Activated CD8-positive, alpha-beta memory T cell treated with anti-CD3 and anti-CD28 coated beads, Interleukin-2, amount 50 U/mL, for 4 hours (primary cell): ENCODE data around the gene RNF187.
A peak's percentile ranks its signal among the peaks of the same experiment; 100 is the strongest.

ENCODE experiments used
- DNase-seq: peaks from one replicate; pipeline ENCODE4 v3.0.0-alpha.2; 2020

The RNF187 gene

DNA sequence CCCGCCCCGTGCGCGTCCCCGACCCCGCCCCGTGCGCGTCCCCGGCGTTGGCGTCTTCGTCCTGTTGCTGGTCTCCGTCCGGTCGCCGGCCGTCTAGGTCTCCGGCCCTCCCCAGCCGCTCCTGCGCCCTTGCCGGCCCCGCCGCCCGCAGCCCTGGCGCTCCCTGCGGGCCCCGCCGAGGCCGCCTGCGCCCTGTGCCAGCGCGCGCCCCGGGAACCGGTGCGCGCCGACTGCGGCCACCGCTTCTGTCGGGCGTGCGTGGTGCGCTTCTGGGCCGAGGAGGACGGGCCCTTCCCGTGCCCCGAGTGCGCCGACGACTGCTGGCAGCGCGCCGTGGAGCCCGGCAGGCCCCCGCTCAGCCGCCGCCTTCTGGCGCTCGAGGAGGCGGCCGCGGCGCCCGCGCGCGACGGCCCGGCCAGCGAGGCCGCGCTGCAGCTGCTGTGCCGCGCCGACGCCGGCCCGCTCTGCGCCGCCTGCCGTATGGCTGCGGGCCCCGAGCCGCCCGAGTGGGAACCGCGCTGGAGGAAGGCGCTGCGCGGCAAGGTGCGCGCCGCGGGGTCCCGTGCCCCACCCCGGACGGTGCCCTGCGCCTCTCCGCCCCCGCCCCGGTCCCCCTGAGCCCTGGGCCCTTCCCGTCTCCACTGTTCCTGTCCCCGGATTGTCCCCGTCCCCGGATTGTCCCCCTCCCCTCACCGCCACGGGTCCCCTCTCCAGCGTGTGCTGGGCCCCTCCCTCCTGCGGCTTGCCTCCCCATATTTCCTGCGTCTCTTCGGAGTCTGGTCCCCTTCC, at the start of gene RNF187:
Gene RNF187 (plus strand): TSS at position 47 of the 789 bp plus-strand sequence.
- peak; percentile 85 for DNase-seq

DNA sequence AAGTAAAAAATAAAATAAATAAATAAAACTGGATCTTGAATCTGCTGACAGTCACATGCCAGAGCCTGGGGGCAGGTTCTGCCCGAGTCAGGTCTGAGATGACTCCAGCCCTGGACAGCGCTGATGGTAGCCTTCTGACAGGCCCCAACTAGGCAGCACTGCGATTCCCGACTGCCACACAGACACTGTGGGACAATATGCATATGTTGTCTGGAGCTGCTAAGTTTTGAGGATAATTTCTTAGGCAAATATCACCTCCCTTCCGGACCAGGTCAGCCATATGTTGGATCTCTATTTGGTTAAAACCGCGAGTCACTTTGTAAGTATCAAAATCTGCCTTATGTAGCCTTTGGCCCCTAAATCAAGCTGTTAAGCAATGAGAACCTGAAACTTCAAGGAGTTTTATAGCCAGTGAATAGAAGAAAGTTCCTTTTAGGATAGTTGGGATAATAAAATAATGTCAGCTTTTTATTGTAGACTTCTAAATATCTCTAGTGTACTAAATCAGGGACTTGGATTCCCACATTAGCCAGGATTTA, 49.7 kb upstream of the RNF187 start:
- no peak for DNase-seq

DNA sequence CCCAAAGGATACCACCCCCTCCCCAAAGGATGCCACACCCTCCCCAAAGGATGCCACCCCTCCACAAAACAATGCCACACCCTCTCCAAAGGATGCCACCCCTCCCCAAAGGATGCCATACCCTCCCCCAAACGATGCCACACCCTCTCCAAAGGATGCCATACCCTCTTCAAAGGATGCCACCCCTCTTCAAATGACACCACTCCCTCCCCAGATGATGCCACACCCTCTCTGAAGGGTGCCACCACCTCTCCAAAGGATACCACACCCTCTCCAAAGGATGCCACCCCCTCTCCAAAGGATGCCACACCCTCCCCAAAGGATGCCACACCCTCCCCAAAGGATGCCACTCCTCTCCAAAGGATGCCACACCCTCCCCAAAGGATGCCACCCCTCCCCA, 48.9 kb upstream of the RNF187 start:
- DNase-seq, result no peak

DNA sequence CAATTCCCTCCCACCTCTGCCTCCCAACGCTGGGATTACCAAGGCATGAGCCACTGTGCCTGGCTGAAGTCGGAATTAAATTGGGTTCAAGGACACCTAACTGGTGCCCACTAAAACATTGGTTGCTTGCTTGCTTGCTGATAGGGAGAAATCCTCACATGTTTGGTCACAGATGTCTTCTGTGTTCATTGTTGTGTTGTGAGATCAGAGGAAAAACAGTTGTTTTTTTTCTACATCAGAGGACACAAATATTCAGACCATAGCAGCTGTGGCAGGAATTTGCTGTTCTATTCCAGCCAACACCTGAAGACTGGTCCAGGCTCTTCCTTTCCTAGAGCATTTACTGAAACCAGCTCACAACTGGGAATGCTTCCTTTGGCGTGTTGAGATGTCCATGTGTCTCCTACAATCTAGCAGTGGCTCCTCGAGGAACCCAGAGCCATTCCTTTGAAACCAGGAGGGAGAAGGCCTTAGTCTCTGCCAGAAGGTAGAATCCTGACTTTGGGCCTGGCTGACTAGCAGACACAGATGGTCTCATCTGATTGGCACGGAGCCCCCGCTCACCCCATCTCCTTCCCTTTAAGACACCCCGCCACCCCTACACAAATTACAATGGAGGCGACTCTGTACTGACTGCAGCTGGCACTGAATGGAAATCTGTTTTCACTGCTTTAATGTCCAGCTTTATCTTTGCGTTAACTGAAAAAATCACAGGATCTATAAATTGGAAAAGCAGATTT, 46.3 kb upstream of the RNF187 start:
- no peak for DNase-seq

DNA sequence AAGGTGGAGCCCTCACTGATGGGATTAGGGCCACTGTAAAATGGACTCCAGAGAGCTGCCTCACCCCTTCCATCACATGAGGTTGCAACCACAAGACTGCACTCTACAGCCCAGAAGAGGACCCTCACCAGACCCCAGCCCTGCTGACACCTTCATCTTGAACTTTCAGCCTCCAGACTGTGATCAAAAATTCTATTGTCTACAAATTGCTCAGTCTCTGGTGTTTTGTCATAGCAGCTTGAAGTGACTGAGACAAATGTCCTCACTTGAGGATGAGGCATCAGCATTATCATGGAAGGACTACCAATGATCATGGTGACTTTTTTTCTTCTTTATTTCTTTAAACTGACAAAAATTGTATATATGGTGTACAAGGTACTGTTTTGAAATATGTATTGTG, 43.8 kb upstream of the RNF187 start:
- no peak for DNase-seq

DNA sequence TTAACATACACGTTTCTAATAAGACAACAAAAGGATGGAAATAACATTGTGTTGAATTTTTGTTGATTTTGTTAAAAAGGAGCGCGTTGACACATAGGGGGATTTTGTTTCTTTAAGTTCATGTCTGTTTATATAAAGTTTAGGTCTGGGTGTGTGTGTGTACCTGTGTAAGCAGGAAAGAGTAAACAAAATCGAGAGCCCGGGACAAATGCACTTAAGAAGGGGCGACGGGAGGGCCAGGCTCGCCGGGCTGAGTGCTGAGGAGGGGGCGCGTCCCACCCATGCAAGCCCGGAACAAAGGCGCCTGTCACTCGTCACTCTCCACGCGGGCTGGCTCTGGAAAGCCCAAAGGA, 41.7 kb upstream of the RNF187 start:
- no peak for DNase-seq

DNA sequence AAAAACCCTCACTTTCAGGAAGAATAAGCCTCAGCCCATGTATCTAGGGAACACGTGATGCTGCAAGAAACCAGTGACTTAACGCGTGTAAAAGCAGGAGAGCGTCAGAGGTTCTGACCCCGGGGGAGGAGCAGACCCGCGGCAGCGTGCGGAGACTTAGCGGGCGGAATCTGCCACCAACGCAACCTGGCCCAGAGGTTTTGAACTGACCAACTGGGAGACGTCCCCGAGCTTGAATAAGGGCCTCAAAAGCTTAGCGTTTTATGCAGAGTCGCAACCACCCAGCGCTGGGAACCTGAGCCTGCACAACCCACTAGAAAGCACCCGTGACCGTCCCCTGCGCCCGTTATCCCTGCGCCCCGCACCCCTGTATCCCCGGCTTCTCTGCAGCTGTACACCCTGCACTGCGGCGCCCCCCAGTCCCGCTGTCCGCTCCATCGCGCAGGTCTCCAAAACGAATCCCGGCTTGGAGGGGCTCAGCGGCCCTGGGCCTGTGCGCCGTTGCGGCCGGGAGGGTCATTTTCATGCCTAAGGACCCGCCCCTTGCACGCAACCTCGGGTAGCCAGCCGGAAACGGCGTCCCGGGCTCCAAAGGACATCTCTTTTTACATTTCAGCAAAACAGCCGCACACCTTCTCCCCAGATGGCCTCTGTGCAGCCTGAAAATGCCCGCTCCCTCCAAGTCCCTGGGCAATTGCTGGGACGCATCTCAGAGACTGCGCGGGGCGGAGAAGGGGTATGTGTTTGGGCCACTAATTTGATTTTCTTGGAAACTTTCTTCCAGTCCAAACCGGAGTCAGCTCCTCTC, 41.1 kb upstream of the RNF187 start:
- DNase-seq, result no peak

DNA sequence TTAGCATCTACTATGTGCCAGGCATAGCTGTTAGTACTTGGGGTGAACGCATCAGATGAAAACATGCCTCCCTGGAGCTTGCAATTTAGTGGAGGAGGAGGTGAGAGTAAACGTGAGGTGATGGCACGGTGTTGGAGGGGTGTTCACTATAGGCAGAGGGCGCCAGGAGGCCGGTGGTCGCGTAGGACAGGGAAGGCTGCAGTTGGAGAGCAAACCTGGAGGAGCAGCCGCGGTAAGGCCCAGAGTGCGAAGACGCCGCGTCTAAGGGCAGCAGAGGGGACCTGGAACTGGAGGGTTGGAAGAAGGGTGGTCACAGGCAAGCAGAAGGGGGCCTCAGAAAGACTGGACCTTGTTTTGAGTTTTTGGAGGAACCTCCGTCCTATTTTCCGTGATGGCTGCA, 40.3 kb upstream of the RNF187 start:
- DNase-seq, result no peak

DNA sequence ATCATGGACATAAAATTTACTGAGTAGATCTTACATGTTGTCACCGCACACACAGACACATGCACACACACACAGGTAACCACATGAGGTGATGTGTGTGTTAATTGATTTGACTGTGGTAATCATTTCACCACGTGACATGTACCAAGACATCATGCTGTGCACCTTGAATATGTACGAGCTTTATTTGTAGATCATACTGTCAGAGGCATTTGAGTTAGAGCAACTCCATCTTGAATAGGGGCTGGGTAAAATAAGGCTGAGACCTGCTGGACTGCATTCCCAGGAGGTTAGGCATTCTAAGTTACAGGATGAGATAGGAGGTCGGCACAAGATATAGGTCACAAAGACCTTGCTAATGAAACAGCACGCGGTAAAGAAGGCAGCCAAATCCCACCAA, 38.8 kb upstream of the RNF187 start:
- DNase-seq, result no peak

DNA sequence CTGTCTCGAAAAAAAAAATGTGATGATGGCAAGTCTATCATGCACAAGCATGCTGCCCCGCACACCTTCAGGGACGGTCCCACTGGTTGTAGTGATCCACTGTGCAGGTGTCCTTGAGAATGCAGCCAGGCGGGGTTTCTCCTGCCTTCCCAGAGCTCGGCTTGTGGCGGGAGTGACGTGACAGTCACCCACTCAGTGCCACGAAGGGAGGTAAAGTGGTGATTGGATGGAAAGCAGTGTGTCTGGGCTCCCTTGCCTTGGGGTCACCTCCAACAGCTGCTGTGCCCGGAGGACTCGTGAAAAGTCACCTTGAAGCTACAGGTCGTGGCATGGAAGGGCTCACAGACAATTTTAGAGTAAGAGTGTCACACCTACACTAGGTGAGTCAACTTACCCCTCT, 37.0 kb upstream of the RNF187 start:
- DNase-seq, result no peak

DNA sequence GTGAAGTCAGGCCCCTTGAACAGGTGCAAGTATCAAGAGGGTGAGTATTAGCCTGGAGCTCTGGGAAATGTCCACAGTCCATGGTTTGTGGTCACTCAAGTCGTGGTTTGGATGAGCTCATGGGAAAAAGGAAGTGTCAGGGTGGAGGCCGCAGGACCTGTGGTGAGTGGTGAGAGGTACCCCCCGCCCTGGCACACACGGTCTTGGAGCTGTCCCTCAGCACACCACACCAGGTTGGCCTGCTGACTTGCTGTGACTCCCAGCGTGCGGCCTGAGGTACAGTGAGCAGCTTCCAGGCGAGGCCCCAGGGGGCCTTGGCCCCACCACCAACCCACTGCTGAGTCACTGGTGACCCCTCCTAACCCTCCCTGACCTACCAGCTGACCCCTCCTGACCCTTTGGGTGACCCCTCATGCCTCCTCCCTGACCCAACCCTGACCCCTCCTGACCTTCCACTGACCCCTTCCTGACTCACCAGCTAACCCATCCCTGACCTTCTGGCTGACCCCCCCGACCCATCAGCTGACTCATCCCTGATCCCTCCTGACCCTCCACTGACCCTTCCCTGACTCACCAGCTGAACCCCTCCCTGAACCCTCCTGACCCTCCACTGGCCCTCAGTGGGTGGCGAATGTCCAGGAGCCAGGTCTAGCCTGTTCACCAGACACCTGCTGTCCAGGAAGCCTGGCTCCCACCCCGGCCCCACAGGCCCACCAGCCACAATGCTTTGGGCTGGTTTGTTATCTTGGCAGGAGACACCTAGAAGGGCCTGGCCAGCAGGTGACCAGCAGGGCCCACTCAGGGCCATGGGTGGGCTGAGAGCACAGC, 34.8 kb upstream of the RNF187 start:
- DNase-seq, result no peak

DNA sequence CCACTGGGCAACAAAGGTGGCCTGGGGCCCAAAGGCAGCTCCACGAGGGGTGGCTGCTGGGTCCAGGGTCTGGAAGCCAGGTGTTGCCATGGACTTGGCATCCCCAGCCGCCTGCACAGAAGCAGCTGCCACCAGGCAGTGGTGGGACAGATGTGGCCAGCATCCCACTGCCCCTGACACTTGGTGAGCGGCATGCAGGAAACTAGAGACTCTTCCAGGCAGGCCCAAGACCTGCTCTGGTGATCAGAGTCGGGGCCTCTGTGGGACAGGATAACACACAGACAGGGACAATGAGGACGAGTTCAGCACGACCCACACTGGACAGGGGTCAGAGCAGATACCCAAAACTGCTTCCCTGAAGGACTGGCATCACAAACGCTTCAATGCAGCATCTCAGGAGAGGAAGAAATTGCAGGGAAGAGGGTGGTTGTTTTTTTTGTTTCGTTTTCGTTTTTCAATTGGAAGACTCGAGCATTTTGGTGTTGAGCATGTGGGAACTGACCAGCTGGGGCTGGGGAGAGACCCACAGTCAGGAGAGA, 34.1 kb upstream of the RNF187 start:
- no peak for DNase-seq

DNA sequence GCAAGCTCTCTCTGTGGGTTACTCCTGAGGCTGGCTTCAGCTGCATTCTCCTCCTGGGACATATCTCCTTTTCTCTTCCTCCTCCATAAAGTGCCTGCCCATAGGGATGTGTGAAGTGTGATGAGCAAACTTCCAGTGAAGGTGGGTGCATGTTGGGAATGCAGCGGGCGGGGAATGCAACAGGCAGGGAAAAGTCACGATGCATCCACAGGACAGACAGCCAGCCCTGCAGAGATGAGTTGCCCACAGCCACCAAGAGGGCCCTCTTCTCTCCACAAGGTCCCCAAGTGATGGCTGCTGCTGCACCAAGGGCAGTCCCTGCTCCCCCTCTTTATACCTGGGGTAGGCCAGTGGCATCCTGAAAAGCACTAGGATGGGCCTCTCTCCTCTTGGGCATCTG, 33.6 kb upstream of the RNF187 start:
- no peak for DNase-seq

DNA sequence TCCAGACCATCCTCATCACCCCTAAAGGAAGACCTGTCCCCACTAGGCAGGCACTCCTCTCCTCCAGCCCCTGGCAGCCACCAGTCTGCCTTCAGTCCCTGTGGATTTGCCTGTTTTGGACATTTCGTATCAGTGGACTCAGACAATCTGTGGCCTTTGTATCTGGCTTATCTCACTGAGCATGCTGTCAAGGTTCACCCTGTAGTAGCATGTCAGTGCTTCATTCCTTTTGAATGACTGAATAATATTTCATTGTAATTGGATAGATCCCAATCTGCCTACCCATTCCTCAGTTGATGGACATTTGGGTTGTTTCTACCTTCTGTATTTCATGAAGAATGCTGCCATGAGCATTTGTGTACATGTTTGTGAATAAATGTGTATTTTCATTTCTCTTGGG, 32.9 kb upstream of the RNF187 start:
- no peak for DNase-seq

DNA sequence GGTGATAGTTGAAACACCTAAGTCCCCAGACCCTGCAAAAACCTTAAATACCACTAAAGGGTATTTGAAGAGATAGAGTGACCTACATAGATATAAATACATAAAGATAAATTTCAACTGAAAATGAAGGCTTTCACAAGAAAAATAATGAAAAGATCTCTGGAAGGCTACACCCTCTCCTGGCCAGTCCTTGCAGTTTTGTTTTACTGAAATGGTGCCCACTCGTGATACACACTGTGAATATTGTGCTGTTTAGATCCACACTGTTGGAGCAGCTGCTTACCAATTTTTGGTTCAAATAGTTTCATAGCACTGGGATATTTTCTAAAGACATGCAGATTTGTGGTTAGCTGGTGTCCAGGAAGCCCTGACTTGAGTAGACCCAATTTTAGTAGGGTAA, 31.5 kb upstream of the RNF187 start:
- no peak for DNase-seq

DNA sequence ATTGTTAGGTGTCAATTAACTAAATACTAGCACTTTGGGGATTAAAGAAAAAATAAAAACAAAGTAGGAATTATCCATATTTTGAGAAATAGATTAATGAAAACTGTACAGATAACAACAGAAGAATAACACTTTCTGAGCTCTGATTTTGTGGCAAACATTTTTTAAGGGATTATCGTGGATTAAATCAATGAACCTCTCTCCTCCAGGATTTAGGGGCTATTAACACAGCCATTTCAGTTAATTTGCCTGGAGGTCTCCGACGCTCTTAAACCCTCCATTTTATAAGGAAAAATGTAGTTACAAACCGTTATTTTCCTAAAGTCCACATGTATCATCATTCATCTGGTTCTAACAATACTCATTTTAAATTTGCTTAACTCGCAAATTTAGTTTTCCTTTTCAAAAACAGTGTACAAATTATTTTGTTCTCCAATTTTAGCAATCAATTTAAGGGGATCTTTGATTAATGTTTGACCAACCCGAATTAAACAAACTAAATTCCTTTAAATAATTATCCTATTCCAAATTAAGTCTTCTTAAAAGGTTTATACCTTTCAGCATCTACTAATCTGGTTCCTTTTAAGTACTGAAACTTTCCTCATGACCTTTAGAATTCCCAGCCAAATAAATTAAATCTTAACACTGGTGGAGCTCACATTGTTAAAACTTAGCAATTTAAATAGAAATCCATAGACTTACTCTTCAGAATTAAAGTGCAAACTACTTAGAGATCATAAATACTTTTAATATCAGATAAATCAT, 30.7 kb upstream of the RNF187 start:
- DNase-seq, result no peak

DNA sequence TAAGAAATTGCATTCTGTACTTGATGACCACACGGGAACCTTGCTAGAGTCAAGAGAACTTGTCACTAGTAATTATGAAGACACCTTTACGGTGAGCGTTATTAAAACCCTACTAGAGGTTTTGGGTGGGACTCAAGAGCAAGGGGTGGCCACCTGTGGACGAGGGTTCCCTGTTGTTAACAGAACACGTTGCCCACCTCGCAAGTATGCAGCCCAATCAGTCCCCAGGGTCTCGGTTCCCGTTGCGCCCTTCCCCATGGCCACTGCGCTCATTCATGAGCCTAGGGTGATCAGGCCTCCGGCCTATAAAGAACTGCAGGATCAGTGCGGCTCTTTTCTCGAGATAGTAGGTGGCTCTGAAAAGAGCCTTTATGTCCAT, 30.2 kb upstream of the RNF187 start:
- no peak for DNase-seq

DNA sequence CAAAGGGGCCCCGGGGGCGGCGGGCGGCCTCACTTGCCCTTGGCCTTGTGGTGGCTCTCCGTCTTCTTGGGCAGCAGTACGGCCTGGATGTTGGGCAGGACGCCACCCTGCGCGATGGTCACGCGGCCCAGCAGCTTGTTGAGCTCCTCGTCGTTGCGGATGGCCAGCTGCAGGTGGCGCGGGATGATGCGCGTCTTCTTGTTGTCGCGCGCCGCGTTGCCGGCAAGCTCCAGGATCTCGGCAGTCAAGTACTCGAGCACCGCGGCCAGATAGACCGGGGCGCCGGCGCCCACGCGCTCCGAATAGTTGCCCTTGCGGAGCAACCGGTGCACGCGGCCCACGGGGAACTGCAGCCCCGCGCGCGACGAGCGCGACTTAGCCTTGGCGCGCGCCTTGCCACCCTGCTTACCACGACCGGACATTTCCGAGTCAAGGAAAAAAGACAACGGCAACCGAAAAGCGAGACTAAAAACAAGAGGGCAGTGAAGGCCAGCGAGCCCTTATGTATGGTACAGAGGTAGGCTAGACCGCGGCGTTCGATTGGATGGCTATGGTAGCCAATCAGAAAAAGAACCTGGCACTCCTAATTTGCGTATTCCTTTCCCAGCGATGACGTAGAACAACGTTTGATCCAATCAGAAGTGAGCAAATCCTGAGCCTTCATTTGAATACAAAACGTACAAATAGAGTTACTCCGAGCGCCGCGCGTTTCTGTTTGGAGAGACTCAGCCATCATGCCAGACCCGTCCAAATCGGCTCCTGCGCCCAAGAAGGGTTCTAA, 29.6 kb upstream of the RNF187 start:
- peak; percentile 77 for DNase-seq

DNA sequence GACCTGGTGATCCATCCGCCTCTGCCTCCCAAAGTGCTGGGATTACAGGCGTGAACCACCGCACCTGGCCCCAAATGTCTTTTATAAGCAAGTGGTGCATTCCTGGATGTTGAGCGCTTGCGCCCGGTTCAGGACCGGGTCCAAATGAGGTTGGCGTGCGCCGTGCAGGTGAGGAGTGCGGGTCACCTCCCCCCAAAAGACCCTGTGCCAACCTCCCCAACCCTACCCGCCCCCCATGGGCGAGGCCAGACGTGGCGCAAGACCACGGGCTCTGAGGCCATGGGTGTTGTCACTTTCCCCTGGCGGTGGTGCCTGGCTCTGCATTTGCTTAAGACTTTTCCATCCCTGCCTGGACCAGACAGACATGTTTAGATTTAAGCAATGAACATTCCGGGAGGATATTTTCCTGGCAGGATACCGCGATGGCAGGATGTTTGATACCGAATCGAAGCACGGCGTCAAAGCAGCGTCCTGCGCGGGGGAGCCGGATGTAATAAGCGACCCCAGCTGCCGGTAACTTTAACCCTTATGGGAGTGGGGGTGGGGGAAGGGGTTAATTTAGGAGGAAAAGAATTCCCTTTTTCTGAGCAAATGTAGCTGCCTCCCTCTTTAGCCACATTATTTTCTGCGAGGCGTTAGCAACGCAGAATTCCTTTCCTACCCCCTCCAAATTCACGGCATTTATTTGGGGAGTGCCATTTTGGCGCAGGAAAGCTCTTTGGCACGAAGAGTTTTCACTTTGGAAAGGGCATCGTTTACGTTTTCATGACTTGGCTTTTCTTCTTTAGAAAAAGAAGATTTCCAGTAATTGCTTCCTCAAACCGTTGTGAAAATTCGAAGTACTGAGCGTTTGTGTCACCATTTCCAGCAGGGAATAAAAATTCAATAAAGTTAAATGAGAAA, 27.8 kb upstream of the RNF187 start:
- peak; percentile 45 for DNase-seq

DNA sequence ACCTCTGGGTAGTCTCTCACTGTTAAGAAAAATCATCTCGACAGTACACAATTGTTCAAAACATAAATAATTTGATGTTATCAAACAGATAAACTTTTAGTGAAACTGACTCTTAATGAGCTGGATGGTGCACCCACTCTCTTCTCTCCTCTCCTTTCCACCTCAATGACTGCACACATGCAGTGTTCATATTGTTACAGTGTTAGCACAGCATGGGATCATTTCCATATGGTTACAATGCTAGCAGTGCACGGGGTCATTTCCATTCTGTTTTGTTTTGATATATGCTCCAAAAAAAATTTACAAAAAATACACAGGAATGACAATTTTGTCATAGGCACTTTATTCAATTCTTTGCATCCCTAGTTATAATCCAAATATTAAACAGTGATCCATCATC, 26.4 kb upstream of the RNF187 start:
- no peak for DNase-seq
